Ovary (tissue), 9 donors: ENCODE results near the gene PIK3R6. TPM values are rescaled to one million over a fixed set of nuclear protein-coding genes. Genes with fewer than 3 reads are reported as not detected.

Source experiments
- DNase-seq, 5 donors: peaks; one replicate each; pipeline ENCODE4 v3.0.0-alpha.2; 2019 to 2020
- H3K27ac ChIP-seq, 2 donors: fragments of 200-600 bp; one replicate each; pipeline versions ENCODE4 v1.5.1 to v1.8.0; 2019 to 2022
- H3K27me3 ChIP-seq: fragments of 200-600 bp; one replicate; pipeline ENCODE4 v1.8.0; 2022
- H3K36me3 ChIP-seq: fragments of 200-600 bp; sonication (generic); one replicate; pipeline ENCODE4 v1.5.1; 2019
- H3K4me1 ChIP-seq: one replicate; pipeline ENCODE4 v1.8.1; 2013; ENCODE audit warnings: mild to moderate bottlenecking, moderate library complexity; ENCODE audit not compliant: insufficient read depth
- H3K4me3 ChIP-seq: fragments of 200-600 bp; sonication (generic); one replicate; pipeline ENCODE4 v1.5.1; 2017
- H3K9me3 ChIP-seq, 2 donors: fragments of 200-600 bp in 1 of 2; sonication (generic) in 1 of 2; one replicate each; pipeline versions ENCODE4 v1.5.1 to v1.8.1; 2013 to 2019; ENCODE audit warnings: mild to moderate bottlenecking in 1 of 2, moderate library complexity in 1 of 2
- EP300 ChIP-seq: sonication (generic); formaldehyde crosslinking; IDR thresholded peaks from one replicate; pipeline ENCODE4 v1.6.1; 2017; ENCODE audit warnings: antibody characterized with exemption
- POLR2A ChIP-seq: fragments of 450-650 bp; IDR thresholded peaks from one replicate; pipeline ENCODE4 v1.6.1; 2017; ENCODE audit warnings: antibody characterized with exemption, mild to moderate bottlenecking, moderate library complexity
- WGBS, 3 donors: extraction: QIAGEN DNeasy Blood & Tissue Kit in 1 of 3; methylation state at CpG; one replicate each; pipeline versions ENCODE4 v1.1.5 to v1.1.7; 2013 to 2017; 5-methylcytosine and 5-hydroxymethylcytosine counted together
- intact Hi-C, 4 donors: fragments of 100-400 bp; cut with DNase I; formaldehyde crosslinking; loops; one replicate each; pipeline versions ENCODE4 v1.11.0 to v1.15.1; 2022 to 2023
- polyA plus RNA-seq, 2 donors: library from polyadenylated mRNA; stranded (reverse); fragments of 200-250 nt in 1 of 2; fragments of 350-450 nt in 1 of 2; fragmentation: Illumina TruSeq in 1 of 2; extraction: RNeasy Lipid Tissue Mini Kit (QIAGEN cat#74804) in 1 of 2; gene quantifications; one replicate each; pipeline ENCODE4 v1.2.3, GENCODE V29; 2013 to 2014
- total RNA-seq, 7 donors: library from RNA; depleted of rRNA in 2 of 7; stranded (reverse); fragments of >200 nt in 2 of 7; fragmentation: NEBNext Ultra II Directional in 3 of 7; extraction: Animal tissue kit (Norgen Biotek cat#: 25700) in 3 of 7; gene quantifications; one replicate each; pipeline versions ENCODE4 v1.1.0 to v1.2.4, GENCODE V29; 2016 to 2023
- TF ChIP-seq, protein P1 (sequence below), 3 donors: fragments of 450-650 bp in 2 of 3; fragments of 200-600 bp in 1 of 3; IDR thresholded peaks; one replicate each; pipeline versions ENCODE4 v1.5.1 to v1.8.0; 2016 to 2022; ENCODE audit warnings: antibody characterized with exemption in 3 of 3, mild to moderate bottlenecking in 1 of 3
- donor health status: DM: no; HTN: no; CAD: no; lungs with moderate emphysema.
- donor health status: DM: no; HTN: no; CAD: no.
- donor health status: Bipolar disorder and iron deficiency.
- donor health status: DM: yes; HTN: yes; CAD: no.
- donor health status: DM: no; HTN: no; CAD: no.
- donor health status: DM: yes; HTN: yes; CAD: no.

PIK3R6 gene
- total and polyA plus RNA-seq, 9 donors = 0.12 to 0.93 (median 0.23) TPM

- H3K27ac ChIP-seq = no peak overlapping the region
- no peaks in the 10 kb centered on the region for H3K4me1 ChIP-seq
- no peaks in the 10 kb centered on the region for H3K36me3 ChIP-seq
- intact Hi-C loops = no loop called here
- 89 to 94% (median 89%) methylated on average over 6 of the region's 6 CpGs for WGBS, 3 donors
- TF ChIP-seq, protein P1, sequence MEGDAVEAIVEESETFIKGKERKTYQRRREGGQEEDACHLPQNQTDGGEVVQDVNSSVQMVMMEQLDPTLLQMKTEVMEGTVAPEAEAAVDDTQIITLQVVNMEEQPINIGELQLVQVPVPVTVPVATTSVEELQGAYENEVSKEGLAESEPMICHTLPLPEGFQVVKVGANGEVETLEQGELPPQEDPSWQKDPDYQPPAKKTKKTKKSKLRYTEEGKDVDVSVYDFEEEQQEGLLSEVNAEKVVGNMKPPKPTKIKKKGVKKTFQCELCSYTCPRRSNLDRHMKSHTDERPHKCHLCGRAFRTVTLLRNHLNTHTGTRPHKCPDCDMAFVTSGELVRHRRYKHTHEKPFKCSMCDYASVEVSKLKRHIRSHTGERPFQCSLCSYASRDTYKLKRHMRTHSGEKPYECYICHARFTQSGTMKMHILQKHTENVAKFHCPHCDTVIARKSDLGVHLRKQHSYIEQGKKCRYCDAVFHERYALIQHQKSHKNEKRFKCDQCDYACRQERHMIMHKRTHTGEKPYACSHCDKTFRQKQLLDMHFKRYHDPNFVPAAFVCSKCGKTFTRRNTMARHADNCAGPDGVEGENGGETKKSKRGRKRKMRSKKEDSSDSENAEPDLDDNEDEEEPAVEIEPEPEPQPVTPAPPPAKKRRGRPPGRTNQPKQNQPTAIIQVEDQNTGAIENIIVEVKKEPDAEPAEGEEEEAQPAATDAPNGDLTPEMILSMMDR (IDR thresholded peaks at IDR 0.05) = no peak
- no peak for TF ChIP-seq EP300
- H3K9me3 ChIP-seq = no peaks in the 10 kb centered on the region
- no peak overlapping the region for H3K4me3 ChIP-seq
- no peak for DNase-seq
- no peaks in the 10 kb centered on the region for H3K27me3 ChIP-seq
Measured at GRCh38 chr17:8913091-8913490, 45.6 kb upstream of the PIK3R6 start.

GRCh38 chr17:8912084-8912981 is 44.9 kb upstream of the PIK3R6 start:
- no peaks in the 10 kb centered on the region for H3K4me1 ChIP-seq
- H3K36me3 ChIP-seq = no peaks in the 10 kb centered on the region
- TF ChIP-seq EP300 (no peak), POLR2A (no peak)
- TF ChIP-seq, protein P1 (IDR thresholded peaks at IDR 0.05) = no peak
- 76 to 85% (median 78%) methylated on average over 18 of the region's 18 CpGs for WGBS, 3 donors
- H3K27ac ChIP-seq = no peak overlapping the region
- H3K27me3 ChIP-seq = no peaks in the 10 kb centered on the region
- no peaks in the 10 kb centered on the region for H3K9me3 ChIP-seq
- DNase-seq = no peak
- H3K4me3 ChIP-seq = no peak overlapping the region
- intact Hi-C loops = no loop called here

GRCh38 chr17:8910969-8911604 is 43.6 kb upstream of the PIK3R6 start:
- no peaks in the 10 kb centered on the region for H3K27me3 ChIP-seq
- H3K4me3 ChIP-seq = no peak overlapping the region
- DNase-seq = no peak
- 71 to 85% (median 79%) methylated on average over 18 of the region's 18 CpGs for WGBS, 3 donors
- TF ChIP-seq, protein P1 (IDR thresholded peaks at IDR 0.05) = no peak
- no peak for TF ChIP-seq EP300
- TF ChIP-seq POLR2A = no peak
- intact Hi-C loops = no loop called here
- no peaks in the 10 kb centered on the region for H3K36me3 ChIP-seq
- no peaks in the 10 kb centered on the region for H3K9me3 ChIP-seq
- H3K27ac ChIP-seq = no peak overlapping the region
- H3K4me1 ChIP-seq = no peaks in the 10 kb centered on the region

GRCh38 chr17:8909586-8910270 is 42.3 kb upstream of the PIK3R6 start:
- Histone ChIP-seq H3K4me1 (no peaks in the 10 kb centered on the region), H3K36me3 (no peaks in the 10 kb centered on the region), H3K9me3 (no peaks in the 10 kb centered on the region), H3K27ac (no peak overlapping the region), H3K27me3 (no peaks in the 10 kb centered on the region), H3K4me3 (no peak overlapping the region)
- DNase-seq = no peak
- 69 to 71% (median 70%) methylated on average over 8 of the region's 8 CpGs for WGBS, 3 donors
- TF ChIP-seq EP300 (no peak), POLR2A (no peak)
- TF ChIP-seq, protein P1 (IDR thresholded peaks at IDR 0.05) = no peak
- intact Hi-C loops = loop anchor here in 1 of 4 donors (10.0 kb wide), 1 partner anchor 445 kb away; no protein-coding TSS in a partner anchor
